ENCODE data around the gene RNF207. TPM values are rescaled to one million over a fixed set of nuclear protein-coding genes. Genes with fewer than 3 reads are reported as not detected.

Gene RNF207, protein sequence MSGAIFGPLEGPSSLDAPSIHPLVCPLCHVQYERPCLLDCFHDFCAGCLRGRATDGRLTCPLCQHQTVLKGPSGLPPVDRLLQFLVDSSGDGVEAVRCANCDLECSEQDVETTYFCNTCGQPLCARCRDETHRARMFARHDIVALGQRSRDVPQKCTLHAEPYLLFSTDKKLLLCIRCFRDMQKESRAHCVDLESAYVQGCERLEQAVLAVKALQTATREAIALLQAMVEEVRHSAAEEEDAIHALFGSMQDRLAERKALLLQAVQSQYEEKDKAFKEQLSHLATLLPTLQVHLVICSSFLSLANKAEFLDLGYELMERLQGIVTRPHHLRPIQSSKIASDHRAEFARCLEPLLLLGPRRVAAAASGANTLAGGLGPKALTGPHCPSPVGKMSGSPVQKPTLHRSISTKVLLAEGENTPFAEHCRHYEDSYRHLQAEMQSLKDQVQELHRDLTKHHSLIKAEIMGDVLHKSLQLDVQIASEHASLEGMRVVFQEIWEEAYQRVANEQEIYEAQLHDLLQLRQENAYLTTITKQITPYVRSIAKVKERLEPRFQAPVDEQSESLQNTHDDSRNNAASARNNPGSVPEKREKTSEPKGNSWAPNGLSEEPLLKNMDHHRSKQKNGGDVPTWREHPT
- 2.4 and 3.3 TPM in 2 replicates for total RNA-seq

DNA sequence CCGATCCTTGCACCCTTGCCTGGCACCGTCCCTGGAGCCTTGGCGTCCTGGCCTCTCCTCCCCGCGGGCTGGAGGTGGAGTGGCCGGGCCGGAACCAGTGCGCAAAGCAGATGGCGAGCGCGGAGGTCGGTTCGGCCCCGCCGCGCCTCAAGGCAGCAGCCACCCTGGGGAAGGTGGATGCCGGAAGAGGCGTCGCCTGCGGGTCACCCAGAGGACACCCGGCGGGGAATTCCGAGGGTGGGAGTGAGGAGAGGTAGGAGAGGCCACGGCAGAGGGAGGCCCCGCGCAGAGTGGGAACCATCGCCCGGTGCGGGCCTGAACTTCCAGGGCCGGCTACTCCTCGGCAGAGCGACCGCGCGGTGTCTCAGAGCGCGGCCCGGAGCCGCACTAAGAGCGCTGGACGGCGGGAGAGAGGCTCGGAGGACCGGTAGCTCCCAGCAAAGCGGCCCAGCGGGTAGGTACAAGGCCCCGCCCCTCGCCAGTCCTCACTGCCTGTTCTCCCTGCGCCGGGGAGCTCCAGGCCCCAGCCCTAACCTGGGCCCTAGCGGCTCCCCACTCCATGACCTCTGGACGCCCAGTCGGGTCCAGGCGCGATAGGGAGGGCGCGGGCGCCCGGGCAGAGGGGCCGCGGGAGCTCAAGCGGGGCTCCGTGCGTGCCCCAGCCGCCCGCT, at the start of gene RNF207:
Gene RNF207, plus strand, starts transcription at position 271 of the 671 bp plus-strand sequence. CDS start 417 bp downstream, outside the sequence.

DNA sequence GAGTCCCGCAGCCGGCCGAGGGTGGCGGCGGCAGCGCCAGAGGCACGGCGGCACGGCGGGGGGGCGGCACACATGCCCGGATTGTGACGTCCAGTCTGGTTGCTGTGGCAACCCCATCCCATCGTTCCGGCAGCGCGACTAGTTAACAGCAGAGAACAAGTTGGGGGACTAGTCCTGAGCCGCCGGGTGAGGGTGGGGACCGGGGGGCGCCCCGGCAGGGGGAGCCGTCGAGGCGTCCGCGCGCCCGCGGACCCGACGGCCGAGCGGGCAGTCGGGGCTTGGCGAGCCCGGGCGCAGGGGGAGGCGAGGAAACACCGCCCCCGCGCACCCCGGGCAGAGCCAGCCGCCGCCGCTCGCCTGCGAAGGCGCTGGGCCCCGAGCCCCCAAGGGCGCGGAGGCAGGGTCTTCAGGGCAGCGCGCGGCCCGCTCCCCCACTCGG, 25.6 kb upstream of the RNF207 start, which contains the start of gene CHD5:
Gene CHD5, minus strand, starts transcription at position 54 of the 439 bp plus-strand sequence. CDS start 298 bp downstream, outside the sequence.

DNA sequence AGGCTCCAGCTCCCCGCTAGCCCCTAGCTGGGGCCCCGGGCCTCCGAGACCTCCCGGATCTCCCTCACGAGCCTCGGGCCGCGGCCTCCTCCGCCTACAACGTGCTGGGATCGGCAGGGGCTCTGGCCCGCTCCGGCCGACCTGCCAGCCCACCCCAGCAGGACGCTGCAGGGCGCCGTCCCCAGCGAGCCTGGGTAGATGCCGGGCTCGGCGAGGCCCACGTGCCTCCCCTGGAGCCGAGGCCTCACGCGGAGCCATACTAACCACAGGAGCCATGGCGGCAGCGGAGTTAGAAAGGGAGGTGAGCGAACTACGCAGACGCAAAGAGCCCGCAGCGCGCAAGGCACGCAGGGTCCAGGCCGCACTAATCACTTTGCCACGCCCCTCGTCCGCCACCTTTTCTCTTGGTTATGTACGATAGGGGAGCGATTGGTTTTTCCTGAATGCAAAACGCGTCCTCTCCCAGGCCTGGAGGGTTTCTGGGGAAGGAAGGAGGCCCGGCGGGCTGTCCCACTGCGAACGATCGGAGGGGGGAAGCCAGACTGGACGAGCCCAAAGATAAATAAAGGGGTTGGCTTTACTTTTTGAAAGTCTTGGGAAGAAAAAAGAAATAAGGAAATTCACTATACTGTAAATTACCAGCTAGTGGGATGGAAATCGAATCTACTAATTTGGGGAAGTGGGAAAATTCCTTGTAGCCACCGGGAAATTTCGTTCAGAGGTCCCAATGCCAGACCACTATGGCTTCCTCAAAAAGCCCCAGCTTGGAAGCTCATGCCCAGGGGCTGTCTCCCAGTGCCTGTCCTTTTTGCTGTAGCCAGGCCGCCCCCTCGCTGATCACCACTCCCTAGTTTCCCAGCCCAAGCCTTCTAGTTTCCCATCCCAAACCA, 6.4 kb upstream of the RNF207 start, which contains the start of gene RPL22:
Gene RPL22, minus strand, starts transcription at position 298 of the 890 bp plus-strand sequence. Its CDS starts 22 bp downstream, at position 276.

DNA sequence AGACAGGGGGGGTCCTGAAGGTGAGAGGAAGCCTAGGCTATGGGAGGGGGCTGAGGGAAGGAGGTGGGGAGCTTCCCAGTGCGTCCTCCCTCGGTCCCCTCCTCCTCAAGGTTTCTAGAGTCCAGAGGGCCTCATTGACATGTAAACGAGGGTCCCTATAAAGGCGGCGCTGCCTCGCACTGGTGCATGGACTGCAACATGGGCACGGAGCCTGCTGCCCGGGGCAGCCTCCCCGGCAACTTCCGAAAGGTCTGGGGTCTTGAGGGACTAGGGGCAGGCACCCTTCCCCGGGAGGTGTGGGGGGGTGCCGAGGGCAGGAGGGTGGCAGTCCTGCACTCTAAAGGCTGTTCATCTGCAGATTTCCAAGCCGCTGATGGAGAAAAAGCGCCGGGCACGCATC, 38.1 kb downstream of the RNF207 start, which contains the start of gene HES3:
Gene HES3, plus strand, starts transcription at position 187 of the 400 bp plus-strand sequence. Its CDS starts 187 bp downstream, at position 374.

DNA sequence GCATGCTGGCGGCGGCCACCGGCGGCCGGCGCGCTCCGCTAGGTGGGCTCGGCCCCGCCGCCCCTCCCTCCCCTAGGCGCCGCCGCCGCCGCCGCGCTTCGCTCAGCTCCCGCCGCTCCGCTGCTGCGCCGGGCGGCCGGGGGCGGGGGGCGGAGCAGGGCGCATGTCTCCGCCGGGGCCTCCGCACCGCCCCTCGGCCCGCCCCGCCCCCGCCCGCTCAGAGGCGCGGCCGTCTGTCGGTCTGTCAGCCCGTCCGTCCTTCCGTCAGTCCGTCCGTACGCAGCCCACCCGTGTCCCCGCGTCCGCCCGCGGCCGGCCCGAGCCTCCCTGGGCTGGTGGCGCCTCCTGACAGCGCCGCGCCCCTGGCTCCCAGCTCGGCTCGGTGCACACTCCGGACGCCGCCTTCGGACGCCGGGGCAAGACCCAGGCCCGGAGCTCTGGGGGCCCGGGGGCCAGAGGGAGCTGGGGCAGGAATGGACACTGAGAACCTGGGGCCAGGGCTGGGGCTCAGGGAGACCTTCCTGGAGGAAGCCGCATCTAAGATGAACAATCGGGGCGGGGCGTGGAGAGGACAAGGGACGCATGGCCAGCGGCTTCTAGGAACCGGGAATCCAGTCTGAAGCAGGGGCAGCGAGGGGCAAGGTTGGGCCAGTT, 55.2 kb downstream of the RNF207 start, which contains the start of gene GPR153:
Gene GPR153, minus strand, starts transcription at position 138 of the 654 bp plus-strand sequence. CDS start 6,193 bp downstream, outside the sequence.

Other genes with a start within 250 kb of the RNF207 start
- gene NPHP4, start 213.7 kb upstream of the RNF207 start, total RNA-seq = 2.1 and 2.3 TPM in 2 replicates
- 0.87 and 1.9 TPM in 2 replicates for gene KCNAB2, start 160.2 kb upstream of the RNF207 start, total RNA-seq
- under 0.01 TPM in 1 of 2 replicates, not detected in the other for gene CHD5, start 25.8 kb upstream of the RNF207 start, total RNA-seq
- 188 and 255 TPM in 2 replicates for gene RPL22, start 6.5 kb upstream of the RNF207 start, total RNA-seq
- 68.2 and 79.1 TPM in 2 replicates for gene ICMT, start 29.8 kb downstream of the RNF207 start, total RNA-seq
- not detected in 2 replicates for gene HES3, start 38.1 kb downstream of the RNF207 start, total RNA-seq
- 1.7 and 2.4 TPM in 2 replicates for gene GPR153, start 55.0 kb downstream of the RNF207 start, total RNA-seq
- gene ACOT7, start 187.6 kb downstream of the RNF207 start, total RNA-seq = 11.4 and 13.0 TPM in 2 replicates
- gene HES2, start 213.8 kb downstream of the RNF207 start, total RNA-seq = 5.9 and 10.2 TPM in 2 replicates
- 0.22 and 0.69 TPM in 2 replicates for gene ESPN, start 218.7 kb downstream of the RNF207 start, total RNA-seq